ENCODE results near the gene NTRK3. TPM values are rescaled to one million over a fixed set of nuclear protein-coding genes. Genes with fewer than 3 reads are reported as not detected.
"Not testable (repeated sequence)": the region's sequence is repeated elsewhere in the genome, so short reads cannot be mapped to it uniquely, and the experiment has no call there.

NTRK3 gene
- total and polyA plus RNA-seq, 10 donors: 0.33 to 6.6 (median 2.1) TPM

GRCh38 chr15:88035381-88035780, 221.2 kb downstream of the NTRK3 start:
- Histone ChIP-seq H3K4me3 (no peak overlapping the region), H3K27ac (no peak overlapping the region), H3K9me3 (no peaks in the 10 kb centered on the region), H3K4me1 (no peaks in the 10 kb centered on the region), H3K36me3 (no peaks in the 10 kb centered on the region), H3K27me3 (replicated peaks in 1 of 7) (peaks cover 0 to 39% (median 0%) of the 10 kb centered on the region in 7 donors)
- TF ChIP-seq POLR2A (IDR thresholded peaks at IDR 0.05) (no peak), POLR2AphosphoS5 (IDR thresholded peaks at IDR 0.05) (no peak)
- TF ChIP-seq, protein P1, sequence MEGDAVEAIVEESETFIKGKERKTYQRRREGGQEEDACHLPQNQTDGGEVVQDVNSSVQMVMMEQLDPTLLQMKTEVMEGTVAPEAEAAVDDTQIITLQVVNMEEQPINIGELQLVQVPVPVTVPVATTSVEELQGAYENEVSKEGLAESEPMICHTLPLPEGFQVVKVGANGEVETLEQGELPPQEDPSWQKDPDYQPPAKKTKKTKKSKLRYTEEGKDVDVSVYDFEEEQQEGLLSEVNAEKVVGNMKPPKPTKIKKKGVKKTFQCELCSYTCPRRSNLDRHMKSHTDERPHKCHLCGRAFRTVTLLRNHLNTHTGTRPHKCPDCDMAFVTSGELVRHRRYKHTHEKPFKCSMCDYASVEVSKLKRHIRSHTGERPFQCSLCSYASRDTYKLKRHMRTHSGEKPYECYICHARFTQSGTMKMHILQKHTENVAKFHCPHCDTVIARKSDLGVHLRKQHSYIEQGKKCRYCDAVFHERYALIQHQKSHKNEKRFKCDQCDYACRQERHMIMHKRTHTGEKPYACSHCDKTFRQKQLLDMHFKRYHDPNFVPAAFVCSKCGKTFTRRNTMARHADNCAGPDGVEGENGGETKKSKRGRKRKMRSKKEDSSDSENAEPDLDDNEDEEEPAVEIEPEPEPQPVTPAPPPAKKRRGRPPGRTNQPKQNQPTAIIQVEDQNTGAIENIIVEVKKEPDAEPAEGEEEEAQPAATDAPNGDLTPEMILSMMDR (IDR thresholded peaks at IDR 0.05 in 8 of 11, conservative IDR thresholded peaks at IDR 0.05 in 3 of 11): no peak
- WGBS, 5 donors: 65 to 67% (median 65%) methylated on average over 5 of the region's 5 CpGs
- no peak for DNase-seq
- intact Hi-C loops (cut with DNase I; ENCODE audit: low total_unique reads): no loop called here

GRCh38 chr15:88033421-88033820, 223.1 kb downstream of the NTRK3 start:
- H3K4me1 ChIP-seq; H3K9me3 ChIP-seq; H3K36me3 ChIP-seq; DNase-seq; H3K27ac ChIP-seq; H3K4me3 ChIP-seq; intact Hi-C loops (cut with DNase I; ENCODE audit: low total_unique reads): not testable (repeated sequence)
- 82 to 92% (median 88%) methylated on average over 5 of the region's 5 CpGs for WGBS, 5 donors
- H3K27me3 ChIP-seq (replicated peaks in 1 of 7): peaks cover 0 to 36% (median 0%) of the 10 kb centered on the region in 7 donors

DNA sequence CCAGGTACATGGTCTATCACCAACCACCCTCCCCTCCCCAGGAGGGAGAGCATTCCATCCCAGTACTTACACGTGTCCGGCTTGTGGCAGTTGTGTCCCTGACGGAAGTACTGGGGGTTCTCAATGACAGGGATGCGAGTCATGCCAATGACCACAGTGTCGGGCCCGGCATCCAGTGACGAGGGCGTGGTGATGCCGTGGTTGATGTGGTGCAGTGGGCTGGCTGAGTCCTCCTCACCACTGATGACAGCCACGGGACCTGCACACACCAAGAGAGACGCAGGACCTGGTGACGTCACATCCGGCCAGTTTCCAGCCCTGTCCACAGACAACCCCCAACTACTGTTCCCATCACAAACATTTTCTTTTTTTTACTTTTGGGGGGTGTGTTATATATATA, 223.8 kb downstream of the NTRK3 start:
- H3K4me1 ChIP-seq: no peaks in the 10 kb centered on the region
- H3K36me3 ChIP-seq: no peaks in the 10 kb centered on the region
- no peak overlapping the region for H3K4me3 ChIP-seq
- no peaks in the 10 kb centered on the region for H3K9me3 ChIP-seq
- H3K27me3 ChIP-seq (replicated peaks in 1 of 7): peaks cover 0 to 32% (median 0%) of the 10 kb centered on the region in 7 donors
- no peak for DNase-seq
- 86 to 93% (median 89%) methylated on average over 9 to 13 of the region's 13 CpGs for WGBS, 5 donors
- no peak overlapping the region for H3K27ac ChIP-seq
- intact Hi-C loops (cut with DNase I; ENCODE audit: low total_unique reads): no loop called here
- TF ChIP-seq POLR2AphosphoS5 (IDR thresholded peaks at IDR 0.05) (no peak), POLR2A (IDR thresholded peaks at IDR 0.05) (no peak)
- TF ChIP-seq, protein P1 (IDR thresholded peaks at IDR 0.05 in 8 of 11, conservative IDR thresholded peaks at IDR 0.05 in 3 of 11): no peak

DNA sequence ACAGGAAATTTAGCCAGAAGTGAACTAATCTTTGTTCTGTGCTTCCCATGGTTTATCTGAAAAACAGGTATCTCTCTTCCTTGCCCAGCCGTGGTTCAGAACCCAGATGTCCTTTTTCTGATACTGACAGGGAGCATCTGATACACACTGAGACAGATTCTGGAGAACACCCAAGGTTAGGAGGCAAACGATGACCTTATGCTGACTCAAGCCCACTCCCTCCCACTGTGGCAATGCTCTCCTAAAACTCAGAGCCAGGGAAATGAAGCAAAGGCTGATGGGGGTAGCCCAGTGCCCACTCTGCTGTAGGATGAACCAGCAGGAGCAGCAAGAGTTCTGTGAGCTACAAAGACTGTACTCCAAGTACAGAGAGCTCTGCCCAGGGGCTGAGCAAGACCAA, 225.1 kb downstream of the NTRK3 start:
- Histone ChIP-seq H3K4me3 (no peak overlapping the region), H3K27me3 (replicated peaks in 1 of 7) (peaks cover 0 to 22% (median 0%) of the 10 kb centered on the region in 7 donors), H3K27ac (no peak overlapping the region), H3K9me3 (no peaks in the 10 kb centered on the region), H3K36me3 (no peaks in the 10 kb centered on the region), H3K4me1 (no peaks in the 10 kb centered on the region)
- TF ChIP-seq POLR2AphosphoS5 (IDR thresholded peaks at IDR 0.05) (no peak), POLR2A (IDR thresholded peaks at IDR 0.05) (no peak)
- TF ChIP-seq, protein P1 (IDR thresholded peaks at IDR 0.05 in 8 of 11, conservative IDR thresholded peaks at IDR 0.05 in 3 of 11): no peak
- no peak for DNase-seq
- intact Hi-C loops (cut with DNase I; ENCODE audit: low total_unique reads): no loop called here
- 51 to 75% (median 57%) methylated on average over 2 of the region's 2 CpGs for WGBS, 5 donors

DNA sequence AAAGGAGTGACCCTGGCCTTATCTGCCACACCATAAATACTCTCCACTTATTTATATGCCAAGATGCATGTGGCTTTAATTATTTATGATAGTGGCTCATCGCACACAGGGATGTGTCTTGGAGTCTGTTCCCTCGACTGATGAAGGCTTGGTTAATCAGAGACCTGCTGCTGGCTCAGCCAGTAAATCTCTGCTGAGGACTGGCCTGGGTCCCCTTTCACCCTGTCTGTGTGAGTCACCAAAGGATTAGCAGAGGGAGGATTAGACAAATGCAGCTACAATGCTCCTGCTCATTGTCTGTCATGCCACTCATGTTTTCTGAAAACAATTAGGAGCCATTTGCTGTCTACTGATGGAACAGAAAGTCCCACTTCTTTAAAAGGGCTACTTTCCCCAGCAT, 226.8 kb downstream of the NTRK3 start:
- DNase-seq: no peak
- no peaks in the 10 kb centered on the region for H3K4me1 ChIP-seq
- no peak overlapping the region for H3K4me3 ChIP-seq
- no peaks in the 10 kb centered on the region for H3K36me3 ChIP-seq
- TF ChIP-seq POLR2AphosphoS5 (IDR thresholded peaks at IDR 0.05): no peak
- no peak for TF ChIP-seq POLR2A (IDR thresholded peaks at IDR 0.05)
- TF ChIP-seq, protein P1 (IDR thresholded peaks at IDR 0.05 in 8 of 11, conservative IDR thresholded peaks at IDR 0.05 in 3 of 11): no peak
- 60 to 81% (median 74%) methylated on average over 2 of the region's 2 CpGs for WGBS, 5 donors
- H3K9me3 ChIP-seq: no peaks in the 10 kb centered on the region
- H3K27me3 ChIP-seq (replicated peaks in 1 of 7): peaks cover 0 to 10% (median 0%) of the 10 kb centered on the region in 7 donors
- intact Hi-C loops (cut with DNase I; ENCODE audit: low total_unique reads): no loop called here
- no peak overlapping the region for H3K27ac ChIP-seq
